HG03457 (cell line): ENCODE measurements around the gene SCAMP2.

Experiments used
- ATAC-seq: cut with Tn5 transposase; IDR thresholded peaks from one replicate; pipeline ENCODE4 v1.9.1; 2021; ENCODE audit warnings: moderate number of reproducible peaks; ENCODE audit not compliant: unreplicated experiment

Gene SCAMP2

DNA sequence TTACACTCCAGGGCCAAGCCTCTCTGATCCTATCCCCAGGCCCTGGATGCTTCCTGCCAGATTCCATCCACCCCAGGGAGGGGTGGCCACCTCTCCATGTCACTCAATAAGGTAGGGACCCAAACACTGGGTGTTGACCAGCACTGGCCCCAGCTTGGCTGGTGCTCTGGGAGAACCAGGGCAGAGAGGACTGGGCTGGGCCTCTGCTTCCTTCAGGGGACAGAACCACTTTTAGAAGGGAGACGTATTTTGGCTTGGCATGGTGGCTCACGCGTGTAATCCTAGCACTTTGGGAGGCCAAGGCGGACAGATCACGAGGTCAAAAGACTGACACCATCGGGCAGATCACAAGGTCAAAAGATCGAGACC is 51.4 kb downstream of the SCAMP2 start:
- no peak for ATAC-seq

GRCh38 chr15:74821091-74821789 is 51.9 kb downstream of the SCAMP2 start:
- ATAC-seq = no peak

- no peak for ATAC-seq
Measured at GRCh38 chr15:74820056-74820455, 53.1 kb downstream of the SCAMP2 start.

DNA sequence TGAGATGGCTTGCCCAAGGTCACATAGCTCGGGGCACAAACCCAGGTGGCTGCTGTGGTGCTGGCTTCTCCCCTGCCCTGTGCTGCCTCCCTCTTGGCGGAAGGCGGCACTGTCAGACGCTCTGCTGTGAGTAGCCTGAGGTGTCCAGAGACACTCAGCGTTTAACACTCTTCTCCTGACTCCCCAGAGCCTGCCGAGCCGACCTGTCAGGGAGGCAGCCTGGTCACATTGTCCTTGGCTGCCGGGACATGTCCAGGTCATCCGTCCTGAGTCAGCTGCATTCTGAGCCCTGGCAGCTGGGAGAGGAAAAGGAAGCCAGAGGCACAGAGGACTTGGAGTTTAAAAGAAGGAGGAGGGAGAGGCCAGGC is 55.8 kb downstream of the SCAMP2 start:
- ATAC-seq = no peak

DNA sequence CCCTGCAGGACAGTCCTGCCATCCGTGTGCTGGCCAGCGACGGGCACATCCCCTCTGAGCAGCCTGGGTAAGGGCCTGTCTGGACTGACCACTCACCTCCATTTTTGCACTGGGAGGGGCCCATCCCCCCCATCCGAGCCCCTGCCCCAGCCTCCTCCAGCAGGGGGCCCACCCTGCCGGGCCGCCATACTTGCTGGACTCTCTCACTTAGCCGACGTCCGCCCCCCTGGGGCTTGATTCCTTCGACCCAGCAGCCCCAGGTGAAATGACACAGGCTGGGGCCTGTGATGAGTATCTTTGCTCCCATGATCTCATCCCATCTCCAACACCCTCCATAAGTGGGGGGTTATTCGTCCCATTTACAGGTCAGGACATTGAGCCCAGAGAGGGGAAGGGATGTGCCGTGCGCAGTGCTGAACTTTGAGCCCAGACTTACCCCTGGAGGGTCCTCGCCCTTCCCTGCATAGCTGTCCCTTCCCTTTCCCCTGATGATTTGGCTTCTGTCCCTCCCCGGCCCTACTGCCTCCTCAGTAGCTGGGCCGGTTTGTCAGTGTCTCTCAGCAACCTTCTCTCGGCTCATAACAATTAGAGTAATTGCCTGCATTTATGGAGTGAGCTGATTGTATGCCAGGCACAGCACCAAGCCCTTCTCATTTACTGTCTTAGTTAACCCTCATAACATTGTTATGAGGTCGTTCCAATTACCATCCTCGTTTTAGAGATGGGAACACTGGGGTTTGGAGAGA is 56.4 kb downstream of the SCAMP2 start:
- no peak for ATAC-seq

GRCh38 chr15:74815961-74816360 is 57.2 kb downstream of the SCAMP2 start:
- no peak for ATAC-seq

DNA sequence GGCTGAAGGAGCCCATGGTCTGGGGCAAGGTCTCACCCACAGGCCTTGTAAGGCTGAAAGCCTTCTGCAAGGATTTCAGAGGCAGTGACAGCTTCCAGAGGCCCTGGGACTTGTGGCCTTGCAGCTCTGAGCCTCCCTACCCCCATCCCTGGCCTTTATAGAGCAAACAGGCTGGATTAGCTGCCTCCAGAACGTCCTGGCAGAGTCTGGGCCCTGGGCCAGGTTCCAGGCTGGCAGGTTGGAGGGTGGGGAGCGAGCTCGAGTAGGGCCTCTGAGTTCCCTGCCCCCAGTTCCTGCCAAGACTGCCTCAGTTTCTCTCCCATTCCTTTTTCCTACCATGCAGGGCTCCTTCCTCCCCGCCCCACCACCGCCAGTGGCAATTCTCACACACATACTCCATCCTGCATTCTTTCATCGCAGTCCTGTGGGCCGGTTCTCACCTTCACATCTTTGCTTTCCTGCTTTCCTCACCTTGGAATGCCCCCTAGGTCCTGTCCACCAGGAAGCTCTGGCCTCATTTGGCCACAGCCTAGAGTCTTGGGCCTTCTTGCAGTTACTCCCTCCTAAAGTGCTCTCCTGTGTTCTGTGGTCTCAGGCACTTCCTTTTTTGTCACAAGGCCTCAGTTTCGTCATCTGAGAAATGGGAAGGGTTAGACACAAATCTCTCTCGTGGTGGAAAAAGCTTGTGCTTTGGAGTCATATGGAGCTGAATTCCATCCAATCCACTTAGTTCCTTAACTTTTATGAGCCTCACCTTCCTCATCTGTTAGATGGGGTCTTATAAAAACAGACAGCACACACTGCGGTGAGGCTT is 57.8 kb downstream of the SCAMP2 start:
- no peak for ATAC-seq

- no peak for ATAC-seq
Measured at GRCh38 chr15:74812533-74812932, 60.6 kb downstream of the SCAMP2 start, which contains the start of gene LMAN1L. TSS of gene LMAN1L (plus strand) at chr15:74812835. CDS start at chr15:74812855, 20 bp downstream.

DNA sequence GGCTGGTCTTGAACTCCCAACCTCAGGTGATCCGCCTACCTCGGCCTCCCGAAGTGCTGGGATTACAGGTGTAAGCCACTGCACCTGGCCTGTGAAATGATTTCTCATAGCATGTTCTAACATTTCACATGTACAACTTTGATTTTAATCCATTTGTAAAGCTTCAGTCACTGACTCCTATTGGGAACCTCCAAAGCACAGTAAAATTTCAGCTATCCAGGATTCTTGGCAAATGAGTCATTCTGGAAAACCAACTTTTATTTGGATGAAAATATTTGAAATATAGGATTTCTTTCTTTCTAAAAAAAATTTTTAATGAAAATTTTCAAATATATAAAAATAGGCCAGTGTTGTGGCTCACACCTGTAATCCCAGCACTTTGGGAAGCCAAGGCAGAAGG is 63.2 kb downstream of the SCAMP2 start:
- ATAC-seq = no peak

- no peak for ATAC-seq
Measured at GRCh38 chr15:74809242-74809641, 63.9 kb downstream of the SCAMP2 start.

- no peak for ATAC-seq
Measured at GRCh38 chr15:74808840-74809229, 64.3 kb downstream of the SCAMP2 start.

DNA sequence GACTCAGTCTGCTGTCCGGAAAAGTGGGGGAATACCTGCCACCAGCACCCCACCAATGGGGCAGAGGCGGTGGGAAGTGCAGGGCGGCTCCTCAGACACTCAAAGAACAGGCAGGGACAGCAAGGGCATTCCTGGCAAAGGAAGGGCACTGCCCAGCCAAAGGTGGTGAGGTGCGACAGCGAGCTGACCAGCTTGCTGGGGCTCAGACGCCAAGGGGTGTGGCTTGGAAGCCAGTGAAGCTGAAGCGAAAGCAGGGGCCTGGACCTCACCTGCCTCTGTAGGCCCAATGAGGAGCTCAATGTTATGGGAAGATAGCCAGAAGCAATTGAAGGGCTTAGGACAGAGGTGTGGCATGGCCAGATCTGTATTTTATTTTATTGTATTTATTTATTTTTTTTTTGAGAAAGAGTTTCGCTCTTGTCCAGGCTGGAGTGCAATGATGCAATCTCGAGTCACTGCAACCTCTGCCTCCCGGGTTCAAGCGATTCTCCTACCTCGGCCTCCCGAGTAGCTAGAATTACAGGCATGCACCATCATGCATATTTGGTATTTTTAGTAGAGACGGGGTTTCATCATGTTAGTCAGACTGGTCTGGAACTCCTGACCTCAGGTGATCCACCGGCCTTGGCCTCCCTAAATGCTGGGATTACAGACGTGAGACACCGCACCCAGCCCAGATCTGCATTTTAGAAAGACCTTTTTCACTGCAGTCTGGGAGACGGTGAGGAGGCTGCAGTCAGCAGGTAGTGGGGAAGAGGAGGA is 64.9 kb downstream of the SCAMP2 start:
- ATAC-seq = no peak

DNA sequence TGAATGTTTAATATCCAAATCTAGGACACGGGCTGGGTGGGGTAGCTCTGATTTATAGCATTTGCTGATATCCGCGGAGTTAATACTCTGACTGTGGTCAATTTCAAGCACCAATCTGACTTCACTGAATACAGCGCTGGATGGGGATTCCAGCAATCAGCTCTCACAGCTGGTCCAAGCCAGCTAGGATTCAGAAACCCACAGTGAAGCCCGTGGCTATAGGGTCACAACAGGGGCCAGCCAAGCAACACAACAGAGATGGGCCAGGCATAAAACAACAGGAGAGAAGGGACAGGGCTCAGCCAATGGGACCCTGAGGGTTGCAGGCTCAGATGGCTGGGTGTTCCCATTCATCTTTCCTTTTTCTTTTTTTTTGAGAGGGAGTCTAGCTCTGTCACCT is 65.9 kb downstream of the SCAMP2 start:
- ATAC-seq = no peak

- no peak for ATAC-seq
Measured at GRCh38 chr15:74804935-74805334, 68.2 kb downstream of the SCAMP2 start.

DNA sequence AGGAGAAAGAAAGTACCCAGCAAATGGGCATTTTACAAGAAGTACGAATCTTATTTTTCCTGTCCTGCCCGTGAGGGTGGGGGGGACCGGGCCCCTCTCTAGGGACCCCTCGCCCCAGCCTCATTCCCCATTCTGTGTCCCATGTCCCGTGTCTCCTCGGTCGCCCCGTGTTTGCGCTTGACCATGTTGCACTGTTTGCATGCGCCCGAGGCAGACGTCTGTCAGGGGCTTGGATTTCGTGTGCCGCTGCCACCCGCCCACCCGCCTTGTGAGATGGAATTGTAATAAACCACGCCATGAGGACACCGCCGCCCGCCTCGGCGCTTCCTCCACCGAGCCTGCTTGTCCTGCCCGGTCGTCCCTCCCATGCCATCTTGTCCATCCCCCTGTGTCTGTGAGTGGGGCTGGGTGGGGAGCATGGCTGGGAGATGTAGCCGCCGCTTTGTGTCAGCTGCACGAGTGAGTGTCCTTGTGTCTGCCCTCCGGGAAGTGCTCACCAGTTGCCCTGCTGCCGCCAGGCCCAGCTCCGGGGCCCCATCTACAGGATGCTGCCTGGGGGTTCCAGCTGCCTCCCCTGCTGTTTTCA is 70.2 kb downstream of the SCAMP2 start:
- ATAC-seq = no peak

- ATAC-seq = no peak
Measured at GRCh38 chr15:74802290-74802689, 70.9 kb downstream of the SCAMP2 start.

DNA sequence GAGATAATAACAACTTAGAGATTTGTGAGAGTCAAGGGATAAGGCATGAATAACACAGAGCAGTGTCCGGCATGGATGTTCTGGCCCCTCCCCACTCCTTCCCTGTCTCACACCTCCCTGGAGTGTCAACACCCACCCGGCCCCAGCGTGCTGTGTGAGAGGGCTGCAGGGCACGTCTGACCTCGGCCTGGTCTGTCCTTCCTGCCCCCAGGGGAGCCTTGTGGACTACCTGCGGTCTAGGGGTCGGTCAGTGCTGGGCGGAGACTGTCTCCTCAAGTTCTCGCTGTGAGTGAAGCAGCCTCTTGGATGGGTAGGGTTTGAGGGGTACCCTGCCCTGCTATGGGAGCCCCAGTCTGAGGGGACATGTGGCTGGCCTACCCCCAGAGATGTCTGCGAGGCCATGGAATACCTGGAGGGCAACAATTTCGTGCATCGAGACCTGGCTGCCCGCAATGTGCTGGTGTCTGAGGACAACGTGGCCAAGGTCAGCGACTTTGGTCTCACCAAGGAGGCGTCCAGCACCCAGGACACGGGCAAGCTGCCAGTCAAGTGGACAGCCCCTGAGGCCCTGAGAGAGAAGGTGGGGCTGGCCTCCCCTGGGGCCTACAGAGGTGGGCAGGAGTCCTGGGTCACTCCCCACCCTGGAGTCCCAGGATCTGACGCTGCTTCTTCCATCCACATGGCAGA is 71.7 kb downstream of the SCAMP2 start:
- ATAC-seq = no peak

- ATAC-seq = no peak
Measured at GRCh38 chr15:74800559-74801094, 72.5 kb downstream of the SCAMP2 start.

- ATAC-seq = no peak
Measured at GRCh38 chr15:74799856-74800558, 73.2 kb downstream of the SCAMP2 start.
